ENCODE results near the gene MCU. TPM values are rescaled to one million over a fixed set of nuclear protein-coding genes. Genes with fewer than 3 reads are reported as not detected.

Gene MCU
- total and polyA plus RNA-seq, 2 of the 8 experiments (the other 6 are each of a cell fraction or from before 2014, with no cell fraction given) = 51.6 to 62.2 TPM

DNA sequence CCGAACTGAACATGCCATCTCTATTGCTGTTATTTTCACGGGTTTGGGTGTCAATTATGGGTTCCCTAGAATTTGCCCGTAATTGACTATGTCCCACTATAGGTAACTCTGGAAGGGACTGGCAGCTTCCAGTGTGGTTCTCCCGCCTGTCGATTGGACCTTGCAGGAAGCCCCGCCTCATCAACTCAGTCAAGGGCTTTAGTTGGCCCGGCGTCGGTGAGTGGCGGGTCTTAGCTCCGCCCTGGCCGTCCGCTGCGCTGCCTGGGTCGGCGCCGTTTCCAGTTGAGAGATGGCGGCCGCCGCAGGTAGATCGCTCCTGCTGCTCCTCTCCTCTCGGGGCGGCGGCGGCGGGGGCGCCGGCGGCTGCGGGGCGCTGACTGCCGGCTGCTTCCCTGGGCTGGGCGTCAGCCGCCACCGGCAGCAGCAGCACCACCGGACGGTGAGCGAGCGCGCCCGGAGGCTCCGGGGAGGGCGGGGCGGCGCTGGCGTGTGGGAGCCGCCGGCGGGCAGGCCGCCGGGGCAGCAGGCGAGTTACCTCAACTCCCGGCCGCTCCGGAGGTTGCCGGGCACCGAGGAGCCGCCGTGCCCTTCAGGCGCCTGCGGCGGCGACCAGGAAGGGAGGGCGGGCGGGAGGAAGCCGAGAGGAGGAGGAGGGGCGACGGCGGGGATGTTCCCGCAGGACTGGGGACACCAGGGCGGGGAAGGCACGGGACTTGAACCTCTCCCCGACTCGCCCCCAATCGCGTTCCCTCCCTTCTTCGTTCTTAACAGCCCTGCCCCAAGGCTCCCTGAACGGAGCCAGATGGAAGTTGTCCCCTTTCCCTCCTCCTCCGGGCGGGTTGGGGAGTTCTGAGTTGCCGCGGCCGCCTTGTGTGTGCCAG lies at the start of gene MCU (continued):
- TF ChIP-seq, protein P1, sequence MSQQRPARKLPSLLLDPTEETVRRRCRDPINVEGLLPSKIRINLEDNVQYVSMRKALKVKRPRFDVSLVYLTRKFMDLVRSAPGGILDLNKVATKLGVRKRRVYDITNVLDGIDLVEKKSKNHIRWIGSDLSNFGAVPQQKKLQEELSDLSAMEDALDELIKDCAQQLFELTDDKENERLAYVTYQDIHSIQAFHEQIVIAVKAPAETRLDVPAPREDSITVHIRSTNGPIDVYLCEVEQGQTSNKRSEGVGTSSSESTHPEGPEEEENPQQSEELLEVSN (IDR thresholded peaks at IDR 0.05) = 0 out of 2 replicates have a peak, but pooled peaks have one; percentile 4
- TF ChIP-seq SIN3A (conservative IDR thresholded peaks at IDR 0.05 in 1 of 2, IDR thresholded peaks at IDR 0.05 in 1 of 2; ENCODE audit: low read depth in 1 of 2, low read length in 2 of 2) = no peak; a peak in 1 of 4 replicates
